Bronchial epithelial cell (primary cell): Measurements from ENCODE around the gene FBN2. TPM values are rescaled to one million over a fixed set of nuclear protein-coding genes. Genes with fewer than 3 reads are reported as not detected.

ENCODE experiments used
- DNase-seq: peaks from one replicate; pipeline ENCODE4 v3.0.0-alpha.2; 2010; ENCODE audit warnings: low read depth
- FAIRE-seq: peaks from 2 replicates; lab custom pipeline; 2011; peaks lifted over from hg19 to GRCh38; lab: Jason Lieb, UNC
- H3K27me3 ChIP-seq: 2 replicates; pipeline ENCODE4 v1.5.1; 2011; ENCODE audit warnings: low read length; ENCODE audit not compliant: control insufficient read depth, insufficient read depth
- H3K36me3 ChIP-seq: 2 replicates; pipeline ENCODE4 v1.5.1; 2011; ENCODE audit warnings: low read length; ENCODE audit not compliant: control insufficient read depth, insufficient read depth
- H3K4me3 ChIP-seq: 2 replicates; pipeline ENCODE4 v1.5.1; 2011; ENCODE audit warnings: mild to moderate bottlenecking, low read depth, low read length, control low read depth
- total RNA-seq: library from RNA; depleted of rRNA; stranded (reverse); fragments of >200 nt; gene quantifications from 2 replicates; pipeline ENCODE4 v1.2.1, GENCODE V29; 2014
- TF ChIP-seq, protein P1 (sequence below): IDR thresholded peaks from 2 replicates; pipeline ENCODE4 v1.5.1; 2011; ENCODE audit warnings: mild to moderate bottlenecking, moderate library complexity, low read length, control low read depth, inconsistent platforms; ENCODE audit not compliant: insufficient read depth, severe bottlenecking

Gene FBN2
- total RNA-seq, 1 donor from 2014 or later, result 49.0 TPM

DNA sequence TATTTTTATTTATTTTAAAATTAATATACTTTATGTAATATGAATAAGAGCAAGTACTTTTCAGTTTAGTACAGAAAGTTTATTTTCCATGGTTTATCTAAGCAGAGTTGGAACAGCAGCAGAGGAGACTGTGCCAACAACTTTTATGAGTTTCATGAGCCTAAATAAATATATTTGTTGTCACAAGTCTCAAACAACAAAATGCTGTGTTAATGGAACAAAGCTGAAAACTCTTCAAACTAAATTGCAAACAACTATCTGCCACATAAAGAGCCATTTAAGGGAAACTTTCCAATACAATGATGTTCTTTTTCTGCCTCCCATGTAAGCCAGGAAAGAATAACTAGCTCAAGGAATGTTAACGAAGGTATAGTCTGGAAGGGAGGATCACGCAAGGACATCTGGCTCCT, 96.1 kb downstream of the FBN2 start:
- Histone ChIP-seq H3K36me3 (no peaks in the 10 kb centered on the region), H3K27me3 (no peaks in the 10 kb centered on the region), H3K4me3 (no peak overlapping the region)
- no peak for DNase-seq
- TF ChIP-seq, protein P1, sequence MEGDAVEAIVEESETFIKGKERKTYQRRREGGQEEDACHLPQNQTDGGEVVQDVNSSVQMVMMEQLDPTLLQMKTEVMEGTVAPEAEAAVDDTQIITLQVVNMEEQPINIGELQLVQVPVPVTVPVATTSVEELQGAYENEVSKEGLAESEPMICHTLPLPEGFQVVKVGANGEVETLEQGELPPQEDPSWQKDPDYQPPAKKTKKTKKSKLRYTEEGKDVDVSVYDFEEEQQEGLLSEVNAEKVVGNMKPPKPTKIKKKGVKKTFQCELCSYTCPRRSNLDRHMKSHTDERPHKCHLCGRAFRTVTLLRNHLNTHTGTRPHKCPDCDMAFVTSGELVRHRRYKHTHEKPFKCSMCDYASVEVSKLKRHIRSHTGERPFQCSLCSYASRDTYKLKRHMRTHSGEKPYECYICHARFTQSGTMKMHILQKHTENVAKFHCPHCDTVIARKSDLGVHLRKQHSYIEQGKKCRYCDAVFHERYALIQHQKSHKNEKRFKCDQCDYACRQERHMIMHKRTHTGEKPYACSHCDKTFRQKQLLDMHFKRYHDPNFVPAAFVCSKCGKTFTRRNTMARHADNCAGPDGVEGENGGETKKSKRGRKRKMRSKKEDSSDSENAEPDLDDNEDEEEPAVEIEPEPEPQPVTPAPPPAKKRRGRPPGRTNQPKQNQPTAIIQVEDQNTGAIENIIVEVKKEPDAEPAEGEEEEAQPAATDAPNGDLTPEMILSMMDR, result no peak
- FAIRE-seq, result no peak

DNA sequence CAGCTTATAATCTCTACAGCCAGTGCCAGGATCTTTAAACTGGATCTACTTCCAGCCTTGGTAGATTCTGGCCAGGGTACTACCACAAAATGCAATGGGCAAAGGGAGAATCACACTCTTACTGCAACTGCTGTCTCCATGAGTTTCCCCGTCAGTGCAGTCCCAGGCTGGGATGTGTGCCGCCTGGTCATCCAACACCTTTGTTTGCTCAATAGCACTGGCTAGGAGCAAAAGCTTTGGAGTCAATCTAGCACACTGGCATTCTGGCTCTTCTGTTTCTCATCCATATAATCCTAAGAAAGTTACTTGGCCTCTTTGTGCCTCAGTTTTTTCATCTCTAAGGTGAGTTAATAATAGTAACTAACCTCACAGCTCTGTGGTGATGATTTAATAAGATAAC, 96.9 kb downstream of the FBN2 start:
- H3K36me3 ChIP-seq, result no peaks in the 10 kb centered on the region
- H3K4me3 ChIP-seq, result no peak overlapping the region
- FAIRE-seq, result peak; percentile 36
- no peak for DNase-seq
- H3K27me3 ChIP-seq, result no peaks in the 10 kb centered on the region
- TF ChIP-seq, protein P1, result no peak

DNA sequence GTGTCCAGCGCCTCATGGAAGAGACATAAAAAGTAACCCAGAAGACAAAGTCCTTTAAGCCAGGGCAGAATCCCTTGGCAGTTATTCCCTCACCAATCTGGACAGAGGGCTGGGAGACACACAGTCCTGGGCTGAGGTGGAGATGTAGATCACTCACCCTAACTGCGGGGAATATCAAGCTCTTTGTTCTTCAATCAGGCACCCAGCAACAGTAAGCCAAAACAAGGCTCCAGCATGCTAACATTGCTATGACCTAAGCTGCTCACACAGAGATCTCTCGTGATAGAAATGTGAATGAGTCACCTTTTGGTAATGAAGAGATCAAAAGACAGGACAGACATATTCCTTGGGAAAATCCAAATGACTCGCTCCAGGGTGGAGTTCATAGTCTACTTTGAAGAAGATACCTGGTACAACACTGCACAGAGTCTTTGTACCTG, 101.3 kb downstream of the FBN2 start:
- TF ChIP-seq, protein P1, result no peak
- peak; percentile 85 for DNase-seq
- Histone ChIP-seq H3K36me3 (no peaks in the 10 kb centered on the region), H3K27me3 (no peaks in the 10 kb centered on the region), H3K4me3 (no peak overlapping the region)
- FAIRE-seq, result peak; percentile 90

DNA sequence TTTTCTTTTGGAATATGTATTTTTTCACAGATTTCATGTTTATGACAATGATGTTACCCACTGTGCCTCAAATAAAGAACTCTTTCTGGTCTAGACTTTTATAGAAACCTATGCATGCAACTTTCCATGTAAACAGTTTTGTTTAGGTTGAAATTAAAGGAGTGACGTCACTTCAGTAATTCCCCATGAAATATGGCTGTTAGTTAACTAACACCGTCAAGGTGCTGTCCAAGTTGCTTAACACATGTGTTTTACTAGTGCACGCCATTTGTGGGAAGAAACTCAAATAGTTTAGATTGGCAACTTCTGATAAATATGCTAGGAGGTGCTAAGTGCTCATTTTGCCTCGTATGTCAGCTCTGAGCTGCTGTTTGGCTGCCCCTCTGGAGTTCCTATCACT, 102.2 kb downstream of the FBN2 start:
- TF ChIP-seq, protein P1, result no peak
- H3K27me3 ChIP-seq, result no peaks in the 10 kb centered on the region
- H3K4me3 ChIP-seq, result no peak overlapping the region
- DNase-seq (no peak), FAIRE-seq (no peak)
- no peaks in the 10 kb centered on the region for H3K36me3 ChIP-seq

DNA sequence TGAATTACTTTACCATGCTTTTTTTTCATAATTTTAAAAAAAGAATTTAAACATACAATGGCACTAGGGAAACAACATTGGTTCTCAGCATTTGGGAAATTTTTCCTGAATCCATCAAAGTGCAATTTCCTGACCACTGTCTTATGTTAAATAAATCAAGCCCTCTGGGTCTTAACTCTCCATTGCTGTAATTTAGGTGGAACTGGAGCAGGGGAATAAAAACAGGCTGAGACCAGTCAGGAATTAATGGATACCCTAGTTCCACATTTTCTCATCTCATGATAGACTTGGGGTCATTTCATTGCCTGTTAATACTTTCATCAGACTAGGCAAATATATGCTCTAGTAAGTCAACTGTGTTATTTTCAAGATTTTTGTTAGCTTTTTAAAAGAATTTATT, 103.1 kb downstream of the FBN2 start:
- no peak overlapping the region for H3K4me3 ChIP-seq
- TF ChIP-seq, protein P1, result no peak
- DNase-seq, result no peak
- no peaks in the 10 kb centered on the region for H3K27me3 ChIP-seq
- FAIRE-seq, result no peak
- no peaks in the 10 kb centered on the region for H3K36me3 ChIP-seq

DNA sequence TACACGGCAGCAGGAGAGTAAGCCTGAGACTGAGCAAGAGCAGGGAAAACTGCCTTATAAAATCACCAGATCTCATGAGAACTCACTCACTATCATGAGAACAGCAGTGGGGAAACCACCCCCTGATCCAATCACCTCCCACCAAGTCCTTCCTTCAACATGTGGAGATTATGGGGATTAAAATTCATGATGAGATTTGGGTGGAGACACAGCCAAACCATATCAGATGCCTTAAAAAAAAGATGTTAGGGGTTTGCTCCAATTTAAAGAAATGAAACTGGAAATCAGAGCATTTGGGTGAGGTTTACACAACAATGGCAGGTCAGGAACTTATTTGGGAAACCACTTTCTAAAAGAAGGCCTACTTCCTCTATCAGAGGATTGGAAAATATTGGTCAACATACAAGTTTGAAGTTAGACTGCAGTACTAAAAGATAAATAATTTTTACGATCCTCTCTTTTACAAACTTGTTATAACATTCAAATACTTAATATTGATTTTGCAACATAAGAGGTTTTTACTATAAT, 105.1 kb downstream of the FBN2 start:
- Histone ChIP-seq H3K4me3 (no peak overlapping the region), H3K36me3 (no peaks in the 10 kb centered on the region), H3K27me3 (no peaks in the 10 kb centered on the region)
- FAIRE-seq (no peak), DNase-seq (no peak)
- TF ChIP-seq, protein P1, result no peak
